HFF-Myc (cell line): ENCODE results near the gene BOD1L1.

ENCODE experiments used
- DNase-seq: peaks from one replicate; pipeline ENCODE4 v3.0.0-alpha.2; 2011; ENCODE audit warnings: low read depth; ENCODE audit errors: extremely low read depth
- H3K4me3 ChIP-seq: replicated peaks from 2 replicates; pipeline ENCODE4 v1.5.1; 2011; ENCODE audit warnings: low read depth, mild to moderate bottlenecking, control low read depth, low read length
- CTCF ChIP-seq: IDR thresholded peaks from 2 replicates; pipeline ENCODE4 v1.5.1; 2012; ENCODE audit warnings: mild to moderate bottlenecking, low read depth, low read length, control low read depth; ENCODE audit errors: missing control alignments

Gene BOD1L1

GRCh38 chr4:13521047-13521446 is 106.5 kb downstream of the BOD1L1 start:
- DNase-seq = no peak
- no peak for TF ChIP-seq CTCF
- no peak overlapping the region for H3K4me3 ChIP-seq
